Pancreas (tissue), 10 donors: ENCODE data around the gene TSC1. TPM values are rescaled to one million over a fixed set of nuclear protein-coding genes. Genes with fewer than 3 reads are reported as not detected.

Experiments used
- ATAC-seq, 4 donors: fragments of 200-7000 bp; cut with Tn5 transposase; one replicate each; pipeline versions ENCODE4 v1.8.0 to v1.9.1; 2020; ENCODE audit warnings: mild to moderate bottlenecking in 4 of 4, moderate library complexity in 4 of 4
- DNase-seq, 6 donors: peaks; one replicate each; pipeline ENCODE4 v3.0.0-alpha.2; 2020
- FAIRE-seq: peaks from 2 replicates; lab custom pipeline; 2012; peaks lifted over from hg19 to GRCh38; lab: Jason Lieb, UNC
- H3K27ac ChIP-seq, 4 donors: fragments of 200-600 bp; sonication (generic); 1 replicate in 3 of 4; 2 replicates in 1 of 4; pipeline versions ENCODE4 v1.5.0 to v1.8.0; 2020
- H3K27me3 ChIP-seq, 4 donors: fragments of 200-600 bp; one replicate each; pipeline ENCODE4 v1.8.0; 2021
- H3K36me3 ChIP-seq, 3 donors: fragments of 200-600 bp; sonication (generic) in 1 of 3; one replicate each; pipeline versions ENCODE4 v1.5.0 to v1.8.0; 2020 to 2021
- H3K4me1 ChIP-seq, 3 donors: fragments of 200-600 bp; one replicate each; pipeline ENCODE4 v1.8.0; 2021
- H3K4me3 ChIP-seq, 4 donors: fragments of 200-600 bp; sonication (generic) in 2 of 4; one replicate each; pipeline versions ENCODE4 v1.5.0 to v1.8.0; 2020 to 2021
- H3K9me3 ChIP-seq, 4 donors: fragments of 200-600 bp; one replicate each; pipeline ENCODE4 v1.8.0; 2021
- WGBS, 2 donors: extraction: QIAGEN DNeasy Blood & Tissue Kit; methylation state at CpG; one replicate each; pipeline ENCODE4 v1.1.7; 2013; 5-methylcytosine and 5-hydroxymethylcytosine counted together
- intact Hi-C, 3 donors: fragments of 100-400 bp; cut with DNase I; formaldehyde crosslinking; loops; one replicate each; pipeline versions ENCODE4 v1.11.1 to v1.14.2; 2022
- polyA plus RNA-seq, 2 donors: library from polyadenylated mRNA; stranded (reverse); fragments of 200-250 nt; gene quantifications; one replicate each; pipeline ENCODE4 v1.2.3, GENCODE V29; 2013
- total RNA-seq, 6 donors: library from RNA; stranded (reverse); fragmentation: NEBNext Ultra II Directional in 4 of 6; extraction: Animal tissue kit (Norgen Biotek cat#: 25700) in 4 of 6; gene quantifications; one replicate each; pipeline versions ENCODE4 v1.2.1 to v1.2.4, GENCODE V29; 2021 to 2023
- TF ChIP-seq, protein P1 (sequence below), 4 donors: fragments of 200-600 bp; sonication (generic) in 3 of 4; IDR thresholded peaks; one replicate each; pipeline versions ENCODE4 v1.5.0 to v1.8.0; 2021; ENCODE audit warnings: antibody characterized with exemption in 4 of 4
- donor health status: healthy with polysubstance abuse.
- donor health status: DM: no; HTN: no; CAD: no; lungs with moderate emphysema.
- donor health status: DM: no; HTN: no; CAD: no.
- donor health status: control.
- donor health status: control.
- donor health status: Bipolar disorder and iron deficiency.
- donor health status: DM: yes; HTN: yes; CAD: no.
- donor health status: DM: no; HTN: no; CAD: no.
- donor health status: DM: no; HTN: no; CAD: no.
- donor health status: DM: yes; HTN: yes; CAD: no.

Gene TSC1
- total and polyA plus RNA-seq, 8 donors, result 17.1 to 34.5 (median 20.0) TPM

DNA sequence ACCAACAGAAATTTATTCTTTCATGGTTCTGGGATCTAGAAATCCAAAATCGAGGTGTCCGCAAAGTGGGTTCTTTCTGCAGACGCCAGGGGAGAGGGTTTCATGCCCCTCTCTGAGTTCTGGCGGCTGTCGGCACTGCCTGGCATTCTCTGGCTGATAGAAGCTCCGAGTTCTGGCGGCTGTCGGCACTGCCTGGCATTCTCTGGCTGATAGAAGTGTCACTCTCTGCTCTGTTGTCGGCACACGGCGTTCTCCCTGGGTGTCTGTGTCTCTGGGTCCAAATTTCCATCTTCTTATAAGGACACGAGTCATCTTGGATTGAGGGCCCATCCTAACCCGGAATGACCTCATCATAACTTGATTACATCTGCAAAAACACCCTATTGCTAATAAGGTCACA lies 41.7 kb upstream of the TSC1 start:
- intact Hi-C loops, result no loop called here
- FAIRE-seq (no peak), ATAC-seq (no peak)

DNA sequence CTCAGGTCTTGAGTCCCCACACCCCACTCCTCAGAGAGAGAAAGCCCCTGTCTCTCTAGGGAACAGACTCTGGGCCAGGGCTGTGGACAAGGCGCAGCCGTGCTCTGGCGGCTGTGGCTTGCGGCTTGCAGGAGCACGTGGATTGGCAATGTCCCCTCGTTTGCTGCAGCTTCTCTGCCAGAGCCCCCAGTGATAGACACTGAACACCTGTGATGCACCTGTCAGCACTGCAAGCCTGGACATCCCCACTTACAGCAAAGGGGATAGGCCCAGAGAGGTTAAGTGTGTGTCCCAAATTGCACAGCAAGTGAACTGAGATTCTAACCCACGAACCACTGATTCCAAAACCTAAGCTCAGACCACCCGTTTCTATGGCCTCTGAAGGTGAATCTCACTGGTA lies 41.1 kb upstream of the TSC1 start:
- intact Hi-C loops, result no loop called here
- DNase-seq (no peak), ATAC-seq (no peak), FAIRE-seq (no peak)
- H3K27me3 ChIP-seq, result no peaks in the 10 kb centered on the region
- H3K27ac ChIP-seq, result no peak overlapping the region
- TF ChIP-seq, protein P1, sequence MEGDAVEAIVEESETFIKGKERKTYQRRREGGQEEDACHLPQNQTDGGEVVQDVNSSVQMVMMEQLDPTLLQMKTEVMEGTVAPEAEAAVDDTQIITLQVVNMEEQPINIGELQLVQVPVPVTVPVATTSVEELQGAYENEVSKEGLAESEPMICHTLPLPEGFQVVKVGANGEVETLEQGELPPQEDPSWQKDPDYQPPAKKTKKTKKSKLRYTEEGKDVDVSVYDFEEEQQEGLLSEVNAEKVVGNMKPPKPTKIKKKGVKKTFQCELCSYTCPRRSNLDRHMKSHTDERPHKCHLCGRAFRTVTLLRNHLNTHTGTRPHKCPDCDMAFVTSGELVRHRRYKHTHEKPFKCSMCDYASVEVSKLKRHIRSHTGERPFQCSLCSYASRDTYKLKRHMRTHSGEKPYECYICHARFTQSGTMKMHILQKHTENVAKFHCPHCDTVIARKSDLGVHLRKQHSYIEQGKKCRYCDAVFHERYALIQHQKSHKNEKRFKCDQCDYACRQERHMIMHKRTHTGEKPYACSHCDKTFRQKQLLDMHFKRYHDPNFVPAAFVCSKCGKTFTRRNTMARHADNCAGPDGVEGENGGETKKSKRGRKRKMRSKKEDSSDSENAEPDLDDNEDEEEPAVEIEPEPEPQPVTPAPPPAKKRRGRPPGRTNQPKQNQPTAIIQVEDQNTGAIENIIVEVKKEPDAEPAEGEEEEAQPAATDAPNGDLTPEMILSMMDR (IDR thresholded peaks at IDR 0.05), result no peak
- no peaks in the 10 kb centered on the region for H3K9me3 ChIP-seq
- no peaks in the 10 kb centered on the region for H3K36me3 ChIP-seq
- 74 to 84% methylated on average over 8 of the region's 8 CpGs for WGBS, 2 donors
- H3K4me1 ChIP-seq, result no peaks in the 10 kb centered on the region
- no peak overlapping the region for H3K4me3 ChIP-seq

More for the DNA sequence above, 41.7 kb upstream of the TSC1 start:
- Histone ChIP-seq H3K27me3 (no peaks in the 10 kb centered on the region), H3K27ac (no peak overlapping the region), H3K9me3 (no peaks in the 10 kb centered on the region), H3K4me3 (no peak overlapping the region), H3K4me1 (no peaks in the 10 kb centered on the region), H3K36me3 (no peaks in the 10 kb centered on the region)
- TF ChIP-seq, protein P1 (IDR thresholded peaks at IDR 0.05), result no peak
- no peak for DNase-seq
- WGBS, 2 donors, result 58 to 70% methylated on average over 13 of the region's 13 CpGs

DNA sequence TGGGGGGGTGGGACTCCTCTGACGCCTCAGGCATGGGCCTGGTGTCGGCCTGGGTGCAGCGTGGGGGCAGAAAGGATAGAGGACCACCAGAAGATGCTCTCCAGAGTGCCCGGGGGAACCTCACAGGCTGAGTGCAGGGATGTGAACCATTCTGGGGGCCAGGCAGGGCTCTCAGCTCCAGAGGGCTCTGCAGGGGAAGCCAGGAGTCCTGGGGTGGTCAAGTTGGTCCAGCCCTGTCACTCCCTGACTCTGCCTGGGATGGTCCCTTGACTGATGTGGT lies 40.6 kb upstream of the TSC1 start:
- no peak for DNase-seq
- Histone ChIP-seq H3K4me3 (no peak overlapping the region), H3K4me1 (no peaks in the 10 kb centered on the region), H3K27me3 (no peaks in the 10 kb centered on the region), H3K36me3 (no peaks in the 10 kb centered on the region), H3K9me3 (no peaks in the 10 kb centered on the region), H3K27ac (no peak overlapping the region)
- TF ChIP-seq, protein P1 (IDR thresholded peaks at IDR 0.05), result no peak
- ATAC-seq, result no peak
- 57 to 61% methylated on average over 4 of the region's 4 CpGs for WGBS, 2 donors
- no peak for FAIRE-seq
- intact Hi-C loops, result no loop called here

DNA sequence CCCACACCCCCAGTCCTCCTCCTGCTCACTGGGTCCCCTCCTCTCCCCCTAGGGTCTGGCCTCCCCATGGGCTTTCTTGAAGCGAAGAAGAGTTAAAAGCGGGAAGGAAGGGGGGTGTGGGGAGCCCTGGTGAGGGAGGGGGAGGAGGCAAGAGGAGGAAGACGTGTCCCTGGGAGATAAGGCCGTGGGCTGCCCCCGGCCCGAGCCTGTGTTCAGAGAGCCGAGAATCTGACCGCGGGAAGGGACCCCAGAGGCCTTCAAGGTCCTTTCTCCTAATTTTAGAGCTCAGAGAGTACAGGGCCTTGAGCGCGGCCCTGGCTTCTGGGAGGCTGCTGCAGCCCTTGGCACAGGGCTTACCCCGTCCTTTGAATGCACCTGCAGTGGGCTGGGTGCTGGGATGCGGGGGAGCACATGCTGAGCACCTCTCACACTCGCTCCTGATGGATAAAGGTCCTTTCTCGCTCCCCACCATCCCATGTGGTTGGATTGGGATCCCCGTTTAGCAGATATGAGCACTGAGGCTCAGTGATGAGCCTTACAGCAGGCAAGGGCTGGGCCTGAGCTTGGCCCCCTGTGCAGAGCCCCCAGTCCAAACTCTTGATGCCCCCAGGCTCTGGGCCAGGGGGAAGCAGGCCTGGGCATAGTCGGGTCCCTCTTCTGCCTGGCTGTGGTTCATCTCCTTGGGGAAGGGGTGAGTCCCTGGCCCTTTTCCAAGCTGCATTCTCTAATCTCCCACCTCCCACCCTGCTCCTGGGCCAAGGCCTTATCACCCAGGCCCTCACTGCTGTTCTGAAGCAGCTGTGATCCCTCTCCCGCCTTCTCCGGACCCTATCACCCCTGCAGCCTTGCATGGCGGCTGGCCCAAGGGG lies 40.0 kb upstream of the TSC1 start:
- TF ChIP-seq, protein P1 (IDR thresholded peaks at IDR 0.05), result no peak
- DNase-seq, result no peak
- Histone ChIP-seq H3K27me3 (no peaks in the 10 kb centered on the region), H3K9me3 (no peaks in the 10 kb centered on the region), H3K27ac (no peak overlapping the region), H3K4me3 (no peak overlapping the region), H3K4me1 (no peaks in the 10 kb centered on the region), H3K36me3 (no peaks in the 10 kb centered on the region)
- FAIRE-seq, result no peak
- intact Hi-C loops, result no loop called here
- 69 to 72% methylated on average over 16 to 20 of the region's 20 CpGs for WGBS, 2 donors
- no peak for ATAC-seq

DNA sequence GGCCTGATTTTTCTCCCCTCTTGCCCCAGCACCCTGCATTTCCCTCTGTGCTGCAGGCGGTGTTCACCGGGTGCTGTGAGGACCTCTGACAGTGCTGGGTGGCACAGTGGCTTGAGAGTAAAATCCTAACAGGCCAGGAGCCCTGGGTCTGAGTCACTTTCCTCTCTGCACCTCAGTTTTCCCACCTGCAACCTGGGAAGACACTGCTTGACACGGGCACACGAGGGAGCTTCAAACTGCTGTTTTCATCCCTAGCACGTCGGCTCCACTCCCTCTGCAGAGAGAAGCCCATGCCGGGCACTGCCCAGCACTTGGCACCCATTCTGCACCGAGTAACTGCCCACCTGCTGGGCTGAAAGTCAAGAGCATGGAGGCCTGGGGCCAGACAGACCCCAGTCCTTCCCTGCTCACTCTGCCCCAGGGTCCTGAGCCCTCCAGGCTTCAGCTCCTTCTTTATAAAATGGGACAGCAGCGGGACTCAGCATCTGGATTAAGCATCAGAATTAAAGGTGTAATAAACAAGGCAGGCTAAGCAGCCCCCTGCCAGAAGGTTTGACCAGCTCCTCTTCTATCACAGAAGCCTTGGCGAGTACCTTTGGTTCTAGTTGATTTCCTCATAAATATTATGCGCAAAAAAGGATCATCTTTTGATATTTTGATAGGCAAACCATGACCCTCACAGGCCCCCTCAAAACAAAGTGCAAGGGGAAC lies 39.2 kb upstream of the TSC1 start:
- FAIRE-seq (no peak), ATAC-seq (no peak), DNase-seq (no peak)
- Histone ChIP-seq H3K4me1 (no peaks in the 10 kb centered on the region), H3K27me3 (no peaks in the 10 kb centered on the region), H3K4me3 (no peak overlapping the region), H3K27ac (no peak overlapping the region), H3K36me3 (no peaks in the 10 kb centered on the region), H3K9me3 (no peaks in the 10 kb centered on the region)
- TF ChIP-seq, protein P1 (IDR thresholded peaks at IDR 0.05), result no peak
- 83 to 91% methylated on average over 11 of the region's 11 CpGs for WGBS, 2 donors
- intact Hi-C loops, result no loop called here
